Smooth muscle cell (in vitro differentiated cells): Measurements from ENCODE around the gene RGS11. TPM values are rescaled to one million over a fixed set of nuclear protein-coding genes. Genes with fewer than 3 reads are reported as not detected.
"Not testable (repeated sequence)": the region's sequence is repeated elsewhere in the genome, so short reads cannot be mapped to it uniquely, and the experiment has no call there.

Experiments
- DNase-seq: peaks from one replicate; lab custom pipeline; 2025; ENCODE audit not compliant: unreplicated experiment; lab: John Stamatoyannopoulos, UW
- H2AFZ ChIP-seq: fragments of 200-600 bp; sonication (generic); 2 replicates; pipeline ENCODE4 v1.6.0; 2016; ENCODE audit warnings: antibody characterized with exemption, low read depth, mild to moderate bottlenecking
- H3F3A ChIP-seq: fragments of 200-600 bp; sonication (generic); 2 replicates; pipeline ENCODE4 v1.6.0; 2017; ENCODE audit warnings: antibody characterized with exemption, low read depth
- H3K27ac ChIP-seq: fragments of 200-600 bp; sonication (generic); 2 replicates; pipeline ENCODE4 v1.5.1; 2016; ENCODE audit warnings: low read depth, mild to moderate bottlenecking
- H3K27me3 ChIP-seq: fragments of 200-600 bp; sonication (generic); 2 replicates; pipeline ENCODE4 v1.6.1; 2016; ENCODE audit warnings: low read depth, mild to moderate bottlenecking
- H3K36me3 ChIP-seq: fragments of 200-600 bp; sonication (generic); 2 replicates; pipeline ENCODE4 v1.5.1; 2016; ENCODE audit warnings: low read depth
- H3K4me1 ChIP-seq: fragments of 200-600 bp; sonication (generic); 2 replicates; pipeline ENCODE4 v1.5.1; 2016; ENCODE audit warnings: low read depth
- H3K4me2 ChIP-seq: fragments of 200-600 bp; sonication (generic); 2 replicates; pipeline ENCODE4 v1.6.0; 2016; ENCODE audit warnings: mild to moderate bottlenecking
- H3K4me3 ChIP-seq: fragments of 200-600 bp; sonication (generic); 2 replicates; pipeline ENCODE4 v1.5.1; 2016; ENCODE audit warnings: mild to moderate bottlenecking
- H3K79me2 ChIP-seq: fragments of 200-600 bp; sonication (generic); 2 replicates; pipeline ENCODE4 v1.6.0; 2016; ENCODE audit warnings: low read depth, mild to moderate bottlenecking
- H3K9ac ChIP-seq: fragments of 200-600 bp; sonication (generic); 2 replicates; pipeline ENCODE4 v1.6.0; 2016; ENCODE audit warnings: low read depth
- H3K9me3 ChIP-seq: fragments of 200-600 bp; sonication (generic); replicated peaks from 2 replicates; pipeline ENCODE4 v1.5.1; 2016; ENCODE audit warnings: low read depth
- H4K20me1 ChIP-seq: fragments of 200-600 bp; sonication (generic); 2 replicates; pipeline ENCODE4 v1.6.0; 2016; ENCODE audit warnings: low read depth
- CTCF ChIP-seq: fragments of 200-600 bp; sonication (generic); IDR thresholded peaks from 2 replicates; pipeline ENCODE4 v1.5.1; 2017; ENCODE audit warnings: borderline replicate concordance, mild to moderate bottlenecking, antibody characterized with exemption; ENCODE audit not compliant: insufficient read depth, poor library complexity, severe bottlenecking
- WGBS: methylation state at CpG from one replicate; pipeline ENCODE4 v1.1.7; 2016; ENCODE audit warnings: low lambda C conversion rate; 5-methylcytosine and 5-hydroxymethylcytosine counted together
- polyA plus RNA-seq: library from polyadenylated mRNA; unstranded; fragments of >200 nt; fragmentation: Nextera tagmentation; extraction: Ambion mirVana; gene quantifications from 2 replicates; pipeline ENCODE4 v1.2.1, GENCODE V29; 2016
- total RNA-seq: library from RNA; depleted of rRNA; stranded (reverse); fragments of >200 nt; gene quantifications from 2 replicates; pipeline ENCODE4 v1.2.3, GENCODE V29; 2014

Gene RGS11
- total and polyA plus RNA-seq, 2 experiments from 2014 or later, result 2.2 to 3.9 TPM

DNA sequence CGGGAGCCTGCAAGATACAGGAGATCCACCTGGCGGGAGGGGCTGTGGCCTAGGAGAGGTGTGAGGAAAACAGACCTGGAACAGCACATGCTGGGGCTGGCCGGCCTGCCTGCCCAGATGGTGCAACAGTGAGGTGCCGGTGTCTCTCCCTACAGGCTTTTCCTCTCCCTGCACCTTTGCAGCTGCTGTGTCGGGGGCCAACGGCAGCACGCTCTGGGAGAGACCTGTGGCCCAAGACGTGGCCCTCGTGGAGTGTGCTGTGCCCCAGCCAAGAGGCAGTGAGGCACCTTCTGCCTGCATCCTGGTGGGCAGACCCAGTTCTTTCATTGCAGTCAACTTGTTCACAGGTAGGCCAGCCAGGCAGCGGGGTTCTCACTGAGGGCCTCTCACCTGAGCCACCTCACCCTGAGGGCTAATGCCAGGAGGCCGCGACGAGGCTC lies 15.9 kb downstream of the RGS11 start:
- DNase-seq, result no peak
- Histone ChIP-seq H3K4me1 (no peaks in the 10 kb centered on the region), H4K20me1 (no peaks in the 10 kb centered on the region), H3K27ac (no peak overlapping the region), H3K9me3 (no peaks in the 10 kb centered on the region), H3K27me3 (no peaks in the 10 kb centered on the region), H3K4me2 (no peak overlapping the region), H3F3A (no peaks in the 10 kb centered on the region), H3K9ac (no peak overlapping the region), H3K4me3 (no peak overlapping the region), H3K36me3 (no peaks in the 10 kb centered on the region), H2AFZ (no peak overlapping the region), H3K79me2 (no peaks in the 10 kb centered on the region)
- 97% methylated on average over 11 of the region's 13 CpGs for WGBS
- no peak for TF ChIP-seq CTCF

GRCh38 chr16:259226-259625 lies 16.5 kb downstream of the RGS11 start:
- H3K4me1 ChIP-seq, result no peaks in the 10 kb centered on the region
- TF ChIP-seq CTCF, result no peak
- no peak overlapping the region for H3K9ac ChIP-seq
- H3K27me3 ChIP-seq, result no peaks in the 10 kb centered on the region
- H3K36me3 ChIP-seq, result no peaks in the 10 kb centered on the region
- H3K79me2 ChIP-seq, result no peaks in the 10 kb centered on the region
- H3K9me3 ChIP-seq, result no peaks in the 10 kb centered on the region
- no peak overlapping the region for H3K27ac ChIP-seq
- H4K20me1 ChIP-seq, result no peaks in the 10 kb centered on the region
- no peak overlapping the region for H2AFZ ChIP-seq
- DNase-seq, result no peak
- H3K4me3 ChIP-seq, result no peak overlapping the region
- H3K4me2 ChIP-seq, result no peak overlapping the region
- 96% methylated on average over 10 of the region's 10 CpGs for WGBS
- H3F3A ChIP-seq, result no peaks in the 10 kb centered on the region

DNA sequence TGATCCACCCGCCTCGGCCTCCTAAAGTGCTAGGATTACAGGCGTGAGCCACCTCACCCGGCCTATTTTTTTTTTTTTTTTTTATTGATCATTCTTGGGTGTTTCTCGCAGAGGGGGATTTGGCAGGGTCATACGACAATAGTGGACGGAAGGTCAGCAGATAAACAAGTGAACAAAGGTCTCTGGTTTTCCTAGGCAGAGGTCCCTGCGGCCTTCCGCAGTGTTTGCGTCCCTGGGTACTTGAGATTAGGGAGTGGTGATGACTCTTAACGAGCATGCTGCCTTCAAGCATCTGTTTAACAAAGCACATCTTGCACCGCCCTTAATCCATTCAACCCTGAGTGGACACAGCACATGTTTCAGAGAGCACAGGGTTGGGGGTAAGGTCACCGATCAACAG lies 17.7 kb downstream of the RGS11 start:
- H3K4me1 ChIP-seq, H3K27ac ChIP-seq: not testable (repeated sequence)
- 95% methylated on average over 11 of the region's 13 CpGs for WGBS

DNA sequence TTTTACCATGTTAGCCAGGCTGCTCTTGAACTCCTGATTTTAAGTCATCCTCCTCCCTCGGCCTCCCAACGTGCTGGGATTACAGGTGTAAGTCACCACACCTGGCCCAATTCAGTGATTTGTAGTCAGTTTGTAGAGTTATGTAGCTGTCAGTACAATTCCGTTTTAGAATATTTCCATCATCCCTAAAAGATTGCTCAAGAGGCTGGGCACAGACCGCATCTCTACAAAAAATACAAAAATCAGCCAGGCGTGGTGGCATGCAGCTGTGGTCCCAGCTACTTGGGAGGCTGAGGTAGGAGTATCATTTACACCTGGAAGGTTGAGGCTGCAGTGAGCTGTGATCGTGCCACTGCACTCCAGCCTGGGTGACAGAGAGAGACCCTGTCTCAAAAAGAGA lies 20.6 kb downstream of the RGS11 start:
- Histone ChIP-seq H3K4me2 (no peak overlapping the region), H3K4me3 (no peak overlapping the region), H3K36me3 (no peaks in the 10 kb centered on the region), H3K27me3 (no peaks in the 10 kb centered on the region), H2AFZ (no peak overlapping the region), H3F3A (no peaks in the 10 kb centered on the region), H3K9me3 (no peaks in the 10 kb centered on the region), H3K79me2 (no peaks in the 10 kb centered on the region), H3K27ac (no peak overlapping the region), H3K4me1 (no peaks in the 10 kb centered on the region), H4K20me1 (no peaks in the 10 kb centered on the region), H3K9ac (no peak overlapping the region)
- 98% methylated on average over 6 of the region's 6 CpGs for WGBS
- no peak for DNase-seq
- TF ChIP-seq CTCF, result no peak

More for the DNA sequence above, 17.7 kb downstream of the RGS11 start:
- H3K36me3 ChIP-seq, H3K4me2 ChIP-seq, H4K20me1 ChIP-seq, H3F3A ChIP-seq, H3K79me2 ChIP-seq, H3K9me3 ChIP-seq, H2AFZ ChIP-seq, H3K27me3 ChIP-seq, H3K4me3 ChIP-seq, DNase-seq, H3K9ac ChIP-seq: not testable (repeated sequence)
